ENCODE data around the gene MPPED1.

The MPPED1 gene

GRCh38 chr22:43498856-43499253 is 87.0 kb downstream of the MPPED1 start:
- no peaks in the 10 kb centered on the region for H3K27me3 ChIP-seq (ENCODE audit: low read depth, low read length)
- H3K4me3 ChIP-seq (ENCODE audit: low read depth in 1 of 2, low read length in 2 of 2) = no peak overlapping the region
- H3K36me3 ChIP-seq (ENCODE audit: control insufficient read depth in 1 of 2, insufficient read depth in 2 of 2, low read length in 2 of 2) = no peaks in the 10 kb centered on the region
- H3K9me3 ChIP-seq (ENCODE audit: control insufficient read depth in 1 of 2, low read length in 2 of 2) = peaks cover 0 to 3% of the 10 kb centered on the region in 2 donors
- no peaks in the 10 kb centered on the region for H3K4me1 ChIP-seq (ENCODE audit: control insufficient read depth in 1 of 2, insufficient read depth in 2 of 2, low read length in 2 of 2)
- H3K27ac ChIP-seq (ENCODE audit: low read length) = no peak overlapping the region

DNA sequence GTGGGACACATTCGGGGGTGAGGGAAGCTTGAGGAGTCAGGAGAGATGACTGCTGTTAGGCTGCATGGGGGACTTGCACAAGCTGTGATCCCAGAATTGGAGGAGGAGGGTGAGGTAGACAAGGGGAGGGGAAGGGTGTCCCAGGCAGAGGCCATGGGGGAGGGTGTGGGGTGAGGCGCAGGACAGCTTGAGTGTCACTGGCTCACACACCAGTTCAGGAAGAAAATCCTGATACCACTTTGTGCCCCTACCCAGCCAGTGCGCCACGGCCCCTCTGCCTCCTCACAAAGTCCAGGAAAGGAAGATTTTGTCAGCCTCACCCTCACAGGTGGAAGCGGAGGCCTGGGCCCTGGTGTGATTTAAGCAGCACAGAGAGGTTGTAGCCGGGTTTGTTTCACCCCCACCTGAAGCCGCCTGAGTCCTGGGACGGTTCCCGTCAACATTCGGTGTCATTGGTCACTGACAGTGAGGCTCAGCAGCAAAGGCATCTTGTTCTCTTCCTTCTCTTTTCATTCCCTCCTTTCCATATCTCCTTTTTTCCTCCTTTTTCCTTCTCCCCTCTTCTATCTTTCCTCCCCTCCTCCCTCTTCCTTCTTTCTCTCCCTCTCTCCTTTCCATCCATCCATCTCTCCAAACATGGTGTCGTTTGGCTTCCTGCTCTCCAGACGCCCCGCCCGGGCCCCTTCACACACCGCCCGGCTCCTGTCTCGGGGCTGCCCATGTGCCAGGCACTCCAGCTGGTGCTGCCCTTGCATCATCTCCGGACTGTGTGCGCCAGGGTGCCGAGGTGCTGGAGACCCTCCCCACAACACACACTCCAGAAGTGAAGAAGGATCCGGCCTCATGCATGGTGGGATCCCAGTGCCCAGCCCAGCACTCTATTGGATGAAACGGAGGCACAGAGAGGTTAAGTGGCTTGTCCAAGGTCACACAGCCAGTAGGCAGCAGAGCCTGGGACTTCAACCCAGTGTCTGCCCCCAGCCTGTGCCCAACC is 89.3 kb downstream of the MPPED1 start:
- Histone ChIP-seq H3K27ac (ENCODE audit: low read length) (no peak overlapping the region), H3K27me3 (ENCODE audit: low read depth, low read length) (no peaks in the 10 kb centered on the region), H3K4me1 (ENCODE audit: control insufficient read depth in 1 of 2, insufficient read depth in 2 of 2, low read length in 2 of 2) (no peaks in the 10 kb centered on the region), H3K4me3 (ENCODE audit: low read depth in 1 of 2, low read length in 2 of 2) (no peak overlapping the region), H3K36me3 (ENCODE audit: control insufficient read depth in 1 of 2, insufficient read depth in 2 of 2, low read length in 2 of 2) (no peaks in the 10 kb centered on the region), H3K9me3 (ENCODE audit: control insufficient read depth in 1 of 2, low read length in 2 of 2) (peaks cover 0 to 8% of the 10 kb centered on the region in 2 donors)

DNA sequence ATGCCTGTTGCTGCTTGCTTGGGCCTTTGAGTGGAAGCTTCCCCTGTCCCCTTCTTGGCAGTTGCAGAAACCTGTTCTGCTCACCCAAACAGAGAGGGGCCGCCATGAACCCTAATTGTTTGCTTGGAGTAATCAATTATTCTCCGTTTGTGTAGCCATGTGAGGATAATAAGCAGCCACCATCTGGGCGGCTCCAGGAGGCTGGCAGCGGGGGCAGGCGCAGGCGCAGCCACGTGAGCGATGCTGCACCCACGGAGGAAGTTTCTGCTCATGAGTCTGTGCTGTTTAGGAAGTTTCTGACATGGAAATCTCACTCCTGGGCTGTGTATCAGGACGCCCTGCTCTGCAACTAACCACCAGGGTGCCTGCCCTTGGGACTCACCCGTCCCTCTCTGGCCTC is 90.1 kb downstream of the MPPED1 start:
- Histone ChIP-seq H3K36me3 (ENCODE audit: control insufficient read depth in 1 of 2, insufficient read depth in 2 of 2, low read length in 2 of 2) (no peaks in the 10 kb centered on the region), H3K27me3 (ENCODE audit: low read depth, low read length) (no peaks in the 10 kb centered on the region), H3K27ac (ENCODE audit: low read length) (no peak overlapping the region), H3K4me1 (ENCODE audit: control insufficient read depth in 1 of 2, insufficient read depth in 2 of 2, low read length in 2 of 2) (no peaks in the 10 kb centered on the region), H3K4me3 (ENCODE audit: low read depth in 1 of 2, low read length in 2 of 2) (no peak overlapping the region), H3K9me3 (ENCODE audit: control insufficient read depth in 1 of 2, low read length in 2 of 2) (peaks cover 0 to 8% of the 10 kb centered on the region in 2 donors)

- Histone ChIP-seq H3K27me3 (ENCODE audit: low read depth, low read length) (no peaks in the 10 kb centered on the region), H3K4me1 (ENCODE audit: control insufficient read depth in 1 of 2, insufficient read depth in 2 of 2, low read length in 2 of 2) (no peaks in the 10 kb centered on the region), H3K9me3 (ENCODE audit: control insufficient read depth in 1 of 2, low read length in 2 of 2) (peaks cover 0 to 8% of the 10 kb centered on the region in 2 donors), H3K4me3 (ENCODE audit: low read depth in 1 of 2, low read length in 2 of 2) (no peak overlapping the region), H3K36me3 (ENCODE audit: control insufficient read depth in 1 of 2, insufficient read depth in 2 of 2, low read length in 2 of 2) (no peaks in the 10 kb centered on the region), H3K27ac (ENCODE audit: low read length) (no peak overlapping the region)
Measured at GRCh38 chr22:43502306-43502874, 90.6 kb downstream of the MPPED1 start.

DNA sequence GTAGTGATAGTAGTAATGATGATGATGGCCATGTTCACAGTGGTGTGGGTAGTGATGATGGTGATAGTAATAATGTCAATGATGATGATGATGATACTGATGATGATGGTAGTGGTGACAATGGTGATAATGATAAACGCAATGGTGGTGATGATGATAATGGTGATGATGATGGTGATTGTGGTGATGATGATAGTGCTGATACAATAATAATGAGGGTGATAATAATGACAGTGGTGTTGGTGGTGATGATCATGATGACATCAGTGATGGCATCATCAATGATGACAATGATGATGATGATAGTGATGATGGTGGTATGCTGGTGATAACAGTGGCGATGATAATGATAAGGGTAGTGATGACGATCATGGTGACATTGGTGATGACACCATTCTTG is 92.3 kb downstream of the MPPED1 start:
- H3K27ac ChIP-seq (ENCODE audit: low read length) = no peak overlapping the region
- H3K36me3 ChIP-seq (ENCODE audit: control insufficient read depth in 1 of 2, insufficient read depth in 2 of 2, low read length in 2 of 2) = no peaks in the 10 kb centered on the region
- peaks cover 0 to 8% of the 10 kb centered on the region in 2 donors for H3K9me3 ChIP-seq (ENCODE audit: control insufficient read depth in 1 of 2, low read length in 2 of 2)
- H3K4me3 ChIP-seq (ENCODE audit: low read depth in 1 of 2, low read length in 2 of 2) = no peak overlapping the region
- H3K27me3 ChIP-seq (ENCODE audit: low read depth, low read length) = no peaks in the 10 kb centered on the region
- H3K4me1 ChIP-seq (ENCODE audit: control insufficient read depth in 1 of 2, insufficient read depth in 2 of 2, low read length in 2 of 2) = no peaks in the 10 kb centered on the region

DNA sequence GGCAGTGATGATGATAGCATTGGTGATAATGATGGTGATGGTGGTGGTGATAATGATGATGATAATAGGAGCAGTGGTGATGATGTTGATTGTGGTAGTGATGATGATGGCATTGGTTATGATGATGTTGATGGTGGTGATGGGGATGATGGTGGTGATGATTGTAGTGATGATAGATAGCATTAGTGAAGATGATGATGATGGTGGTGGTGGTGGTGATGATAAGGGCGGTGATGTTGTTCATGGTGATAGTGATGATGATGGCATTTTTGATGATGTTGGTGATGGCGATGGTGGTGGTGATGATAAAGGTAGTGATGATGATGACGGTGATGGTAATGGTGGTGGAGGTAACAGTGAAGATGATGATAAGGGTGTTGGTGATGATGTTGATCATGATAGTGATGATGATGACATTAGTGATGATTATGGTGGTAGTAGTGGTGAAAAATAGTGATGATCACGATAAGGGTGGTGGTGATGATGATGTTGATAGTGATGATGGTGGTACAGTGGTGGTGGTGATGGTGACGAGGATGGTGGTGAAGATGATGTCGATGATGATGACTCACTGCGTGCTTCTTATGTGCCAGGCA is 93.0 kb downstream of the MPPED1 start:
- no peak overlapping the region for H3K4me3 ChIP-seq (ENCODE audit: low read depth in 1 of 2, low read length in 2 of 2)
- H3K27me3 ChIP-seq (ENCODE audit: low read depth, low read length) = no peaks in the 10 kb centered on the region
- peaks cover 0 to 8% of the 10 kb centered on the region in 2 donors for H3K9me3 ChIP-seq (ENCODE audit: control insufficient read depth in 1 of 2, low read length in 2 of 2)
- H3K27ac ChIP-seq (ENCODE audit: low read length) = no peak overlapping the region
- no peaks in the 10 kb centered on the region for H3K36me3 ChIP-seq (ENCODE audit: control insufficient read depth in 1 of 2, insufficient read depth in 2 of 2, low read length in 2 of 2)
- no peaks in the 10 kb centered on the region for H3K4me1 ChIP-seq (ENCODE audit: control insufficient read depth in 1 of 2, insufficient read depth in 2 of 2, low read length in 2 of 2)

- Histone ChIP-seq H3K4me1 (ENCODE audit: control insufficient read depth in 1 of 2, insufficient read depth in 2 of 2, low read length in 2 of 2) (no peaks in the 10 kb centered on the region), H3K36me3 (ENCODE audit: control insufficient read depth in 1 of 2, insufficient read depth in 2 of 2, low read length in 2 of 2) (no peaks in the 10 kb centered on the region), H3K27me3 (ENCODE audit: low read depth, low read length) (no peaks in the 10 kb centered on the region), H3K27ac (ENCODE audit: low read length) (no peak overlapping the region), H3K4me3 (ENCODE audit: low read depth in 1 of 2, low read length in 2 of 2) (no peak overlapping the region), H3K9me3 (ENCODE audit: control insufficient read depth in 1 of 2, low read length in 2 of 2) (peaks cover 0 to 8% of the 10 kb centered on the region in 2 donors)
Measured at GRCh38 chr22:43505423-43505822, 93.6 kb downstream of the MPPED1 start.

GRCh38 chr22:43505896-43506295 is 94.1 kb downstream of the MPPED1 start:
- Histone ChIP-seq H3K27ac (ENCODE audit: low read length) (no peak overlapping the region), H3K27me3 (ENCODE audit: low read depth, low read length) (no peaks in the 10 kb centered on the region), H3K9me3 (ENCODE audit: control insufficient read depth in 1 of 2, low read length in 2 of 2) (peaks cover 0 to 8% of the 10 kb centered on the region in 2 donors), H3K36me3 (ENCODE audit: control insufficient read depth in 1 of 2, insufficient read depth in 2 of 2, low read length in 2 of 2) (no peaks in the 10 kb centered on the region), H3K4me3 (ENCODE audit: low read depth in 1 of 2, low read length in 2 of 2) (no peak overlapping the region), H3K4me1 (ENCODE audit: control insufficient read depth in 1 of 2, insufficient read depth in 2 of 2, low read length in 2 of 2) (no peaks in the 10 kb centered on the region)

DNA sequence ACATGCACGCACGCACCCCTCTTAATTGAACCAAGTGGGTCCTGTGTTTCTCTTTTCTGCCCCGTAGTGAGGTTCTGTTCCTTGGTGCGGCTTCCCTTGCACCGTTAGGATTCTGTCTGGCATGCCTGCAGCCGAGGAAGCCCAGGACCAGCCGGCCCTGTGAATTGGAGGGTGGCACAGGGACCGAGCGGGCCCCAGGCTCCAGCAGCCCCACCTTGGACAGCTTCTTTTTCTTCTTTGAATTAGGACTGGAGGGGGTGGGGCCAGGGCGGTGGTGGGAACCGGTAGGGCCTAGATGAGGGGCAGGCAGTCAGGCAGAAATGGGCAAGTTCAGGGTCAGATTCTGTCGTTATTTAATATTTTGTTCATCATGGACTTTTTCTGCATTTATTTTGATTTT is 94.7 kb downstream of the MPPED1 start:
- Histone ChIP-seq H3K9me3 (ENCODE audit: control insufficient read depth in 1 of 2, low read length in 2 of 2) (peaks cover 0 to 8% of the 10 kb centered on the region in 2 donors), H3K36me3 (ENCODE audit: control insufficient read depth in 1 of 2, insufficient read depth in 2 of 2, low read length in 2 of 2) (no peaks in the 10 kb centered on the region), H3K4me1 (ENCODE audit: control insufficient read depth in 1 of 2, insufficient read depth in 2 of 2, low read length in 2 of 2) (no peaks in the 10 kb centered on the region), H3K27ac (ENCODE audit: low read length) (no peak overlapping the region), H3K27me3 (ENCODE audit: low read depth, low read length) (no peaks in the 10 kb centered on the region), H3K4me3 (ENCODE audit: low read depth in 1 of 2, low read length in 2 of 2) (no peak overlapping the region)

DNA sequence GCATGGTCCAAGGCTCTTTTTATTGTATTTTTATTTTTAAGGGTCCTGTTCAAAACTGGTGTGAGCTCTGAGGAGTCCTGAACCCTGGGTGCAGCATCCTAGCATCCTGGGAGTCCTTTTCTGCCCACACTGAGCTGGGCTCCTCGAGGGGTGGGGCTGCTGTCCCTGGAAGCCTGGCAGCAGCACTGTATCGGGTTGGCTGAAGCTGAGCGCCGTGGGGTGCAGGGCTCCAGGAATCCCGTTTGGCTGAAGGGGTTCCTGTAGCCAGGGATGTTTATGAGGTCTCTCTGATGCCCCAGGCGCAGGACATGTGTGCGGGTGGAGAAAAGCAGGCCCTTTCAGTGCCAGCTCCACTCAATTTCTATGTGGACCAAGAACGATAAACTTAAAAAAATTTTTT is 95.4 kb downstream of the MPPED1 start:
- H3K36me3 ChIP-seq (ENCODE audit: control insufficient read depth in 1 of 2, insufficient read depth in 2 of 2, low read length in 2 of 2) = no peaks in the 10 kb centered on the region
- H3K9me3 ChIP-seq (ENCODE audit: control insufficient read depth in 1 of 2, low read length in 2 of 2) = peaks cover 0 to 8% of the 10 kb centered on the region in 2 donors
- H3K27me3 ChIP-seq (ENCODE audit: low read depth, low read length) = no peaks in the 10 kb centered on the region
- H3K4me3 ChIP-seq (ENCODE audit: low read depth in 1 of 2, low read length in 2 of 2) = no peak overlapping the region
- H3K4me1 ChIP-seq (ENCODE audit: control insufficient read depth in 1 of 2, insufficient read depth in 2 of 2, low read length in 2 of 2) = no peaks in the 10 kb centered on the region
- no peak overlapping the region for H3K27ac ChIP-seq (ENCODE audit: low read length)

DNA sequence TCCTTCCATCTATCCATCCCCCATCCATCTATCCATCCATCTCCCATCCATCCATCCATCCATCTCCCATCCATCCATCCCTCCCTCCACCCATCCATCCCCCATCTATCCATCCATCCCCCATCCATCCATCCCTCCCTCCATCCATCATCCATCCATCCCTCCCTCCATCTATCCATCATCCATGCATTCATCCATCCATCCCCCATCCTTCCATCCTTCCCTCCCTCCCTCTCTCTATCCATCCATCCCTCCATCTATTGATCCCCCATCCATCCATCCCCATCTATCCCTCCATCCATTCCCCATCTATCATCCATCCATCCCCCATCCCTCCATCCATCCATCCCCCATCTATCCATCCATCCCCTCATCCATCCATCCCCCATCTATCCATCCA is 96.7 kb downstream of the MPPED1 start:
- Histone ChIP-seq H3K27ac (ENCODE audit: low read length) (no peak overlapping the region), H3K27me3 (ENCODE audit: low read depth, low read length) (no peaks in the 10 kb centered on the region), H3K9me3 (ENCODE audit: control insufficient read depth in 1 of 2, low read length in 2 of 2) (peaks cover 0 to 8% of the 10 kb centered on the region in 2 donors), H3K4me1 (ENCODE audit: control insufficient read depth in 1 of 2, insufficient read depth in 2 of 2, low read length in 2 of 2) (no peaks in the 10 kb centered on the region), H3K36me3 (ENCODE audit: control insufficient read depth in 1 of 2, insufficient read depth in 2 of 2, low read length in 2 of 2) (no peaks in the 10 kb centered on the region), H3K4me3 (ENCODE audit: low read depth in 1 of 2, low read length in 2 of 2) (no peak overlapping the region)
